K562 (cell line): ENCODE results near the gene PGPEP1. TPM values are rescaled to one million over a fixed set of nuclear protein-coding genes. Genes with fewer than 3 reads are reported as not detected.
A peak's percentile ranks its signal among the peaks of the same experiment; 100 is the strongest.

ENCODE experiments used
- CBX2 ChIP-seq: fragments of 200-600 bp; sonication (generic); IDR thresholded peaks from one replicate; pipeline ENCODE4 v1.6.1; 2012; ENCODE audit warnings: mild to moderate bottlenecking, low read length, inconsistent platforms; ENCODE audit not compliant: insufficient read depth, poor library complexity, severe bottlenecking
- E2F5 ChIP-seq: sonication (generic); formaldehyde crosslinking; IDR thresholded peaks from 2 replicates; pipeline ENCODE4 v1.8.0; 2022; ENCODE audit warnings: mild to moderate bottlenecking, missing genetic modification reagents
- ELF2 ChIP-seq: fragments of 250-450 bp; sonication (Bioruptor Pico); IDR thresholded peaks from 2 replicates; pipeline ENCODE4 v1.5.0; 2021; ENCODE audit warnings: mild to moderate bottlenecking
- ELF4 ChIP-seq: fragments of 450-650 bp; formaldehyde crosslinking; IDR thresholded peaks from 2 replicates; pipeline ENCODE4 v1.4.0; 2022; ENCODE audit warnings: missing genetic modification characterization
- GTF2B ChIP-seq: IDR thresholded peaks from 2 replicates; pipeline ENCODE4 v1.6.1; 2011; ENCODE audit not compliant: insufficient read length; ENCODE audit errors: extremely low read depth
- HIVEP1 ChIP-seq: fragments of 250-450 bp; sonication (Bioruptor Pico); IDR thresholded peaks from 2 replicates; pipeline ENCODE4 v1.4.0; 2020; ENCODE audit warnings: mild to moderate bottlenecking
- KLF6 ChIP-seq: fragments of 250-450 bp; sonication (Bioruptor Pico); IDR thresholded peaks from 2 replicates; pipeline ENCODE4 v1.4.0; 2020; ENCODE audit warnings: mild to moderate bottlenecking, moderate library complexity, borderline replicate concordance
- MXI1 ChIP-seq: IDR thresholded peaks from 2 replicates; pipeline ENCODE4 v1.6.1; 2011; ENCODE audit warnings: low read depth, mild to moderate bottlenecking, improper control_type of control experiment, low read length
- MYBL2 ChIP-seq, 2 experiments: fragments of 450-650 bp in 1 of 2; sonication (generic) in 1 of 2; formaldehyde crosslinking in 1 of 2; IDR thresholded peaks; 2 replicates each; pipeline versions ENCODE4 v1.6.1 to v1.8.1; 2017 to 2022; ENCODE audit warnings: borderline replicate concordance in 1 of 2, inconsistent platforms in 1 of 2, low read depth in 1 of 2, mild to moderate bottlenecking in 1 of 2, missing genetic modification reagents in 1 of 2, moderate library complexity in 1 of 2
- NR2F6 ChIP-seq: fragments of 450-650 bp; formaldehyde crosslinking; IDR thresholded peaks from 2 replicates; pipeline ENCODE4 v1.4.0; 2020; ENCODE audit warnings: mild to moderate bottlenecking
- RAD51 ChIP-seq: fragments of 450-650 bp; IDR thresholded peaks from 2 replicates; pipeline ENCODE4 v1.7.1; 2016; ENCODE audit warnings: low read depth, mild to moderate bottlenecking, borderline replicate concordance
- RBM14 ChIP-seq: fragments of 200-400 bp; formaldehyde crosslinking; IDR thresholded peaks from 2 replicates; pipeline ENCODE4 v1.6.1; 2018; ENCODE audit warnings: low read depth, mild to moderate bottlenecking, low read length, moderate library complexity, borderline replicate concordance; ENCODE audit not compliant: insufficient read depth
- SAFB ChIP-seq: fragments of 200-400 bp; formaldehyde crosslinking; IDR thresholded peaks from 2 replicates; pipeline ENCODE4 v1.6.1; 2017; ENCODE audit warnings: low read depth, low read length, borderline replicate concordance
- SP1 ChIP-seq: sonication (generic); formaldehyde crosslinking; IDR thresholded peaks from 2 replicates; pipeline ENCODE4 v1.8.1; 2022; ENCODE audit warnings: mild to moderate bottlenecking, missing genetic modification reagents
- SREBF1 ChIP-seq: fragments of 150-350 bp; IDR thresholded peaks from 2 replicates; pipeline ENCODE4 v1.6.1; 2014; ENCODE audit warnings: antibody characterized with exemption, low read depth, low read length, borderline replicate concordance
- TAF1 ChIP-seq: IDR thresholded peaks from 2 replicates; pipeline ENCODE4 v1.6.1; 2011; ENCODE audit warnings: mild to moderate bottlenecking, low read length, moderate library complexity; ENCODE audit not compliant: insufficient read depth, control insufficient read depth, severe bottlenecking; ENCODE audit errors: extremely low read depth
- TFE3 ChIP-seq: fragments of 450-650 bp; formaldehyde crosslinking; IDR thresholded peaks from 2 replicates; pipeline ENCODE4 v1.4.0; 2020; ENCODE audit warnings: mild to moderate bottlenecking, mixed read lengths
- ZFP1 ChIP-seq: fragments of 450-650 bp; formaldehyde crosslinking; IDR thresholded peaks from 2 replicates; pipeline ENCODE4 v1.4.0; 2020; ENCODE audit warnings: mild to moderate bottlenecking, mixed read lengths
- ZMIZ1 ChIP-seq, 2 experiments: fragments of 150-350 bp in 1 of 2; IDR thresholded peaks; 2 replicates each; pipeline ENCODE4 v1.6.1; 2012 to 2016; ENCODE audit warnings: low read depth in 2 of 2, low read length in 2 of 2, mild to moderate bottlenecking in 1 of 2, moderate library complexity in 1 of 2
- ZNF274 ChIP-seq: IDR thresholded peaks from 2 replicates; pipeline ENCODE4 v1.6.1; 2011; ENCODE audit warnings: low read depth, mild to moderate bottlenecking, low read length, moderate library complexity, borderline replicate concordance
- polyA plus RNA-seq, 8 experiments: library from polyadenylated mRNA; depleted of rRNA in 4 of 8; stranded (reverse) in 5 of 8; unstranded in 3 of 8; fragments of >200 nt; fragmentation: Nextera tagmentation in 2 of 8; fragmentation: Illumina TruSeq in 1 of 8; extraction: Ambion mirVana in 2 of 8; extraction: Trizol in 1 of 8; gene quantifications; 2 replicates each; pipeline versions ENCODE4 v1.2.1 to v1.2.3, GENCODE V29; 2011 to 2014; ENCODE audit warnings: inconsistent platforms in 1 of 8, missing spikeins in 1 of 8
- total RNA-seq, 7 experiments: library from RNA; depleted of rRNA in 6 of 7; stranded (reverse); fragments of >200 nt in 6 of 7; fragmentation: Illumina TruSeq in 2 of 7; extraction: Trizol in 2 of 7; gene quantifications; 2 replicates each; pipeline versions ENCODE4 v1.2.1 to v1.2.3, GENCODE V29; 2011 to 2021; ENCODE audit warnings: low replicate concordance in 1 of 7

PGPEP1 gene
- total and polyA plus RNA-seq, 9 of the 15 experiments (the other 6 are each of a cell fraction or from before 2014, with no cell fraction given): 10.0 to 69.6 (median 33.5) TPM

- TF ChIP-seq SREBF1: no peak
- TF ChIP-seq E2F5 (CRISPR knock-in tag): no peak
- no peak for TF ChIP-seq SAFB
- TF ChIP-seq ELF4 (CRISPR knock-in tag): peak; percentile 88
- no peak for TF ChIP-seq ZNF274
- TF ChIP-seq MYBL2 (IDR thresholded peaks at IDR 0.05; ENCODE audit: low read depth): no peak
- no peak for TF ChIP-seq MYBL2 (CRISPR knock-in tag; IDR thresholded peaks at IDR 0.05; ENCODE audit: borderline replicate concordance)
- TF ChIP-seq TFE3: no peak
- no peak for TF ChIP-seq GTF2B
- no peak for TF ChIP-seq ZFP1 (CRISPR knock-in tag)
- TF ChIP-seq MXI1: no peak
- no peak for TF ChIP-seq RBM14
- no peak; the same call in 1 of the 2 replicates for TF ChIP-seq HIVEP1 (CRISPR knock-in tag)
- no peak; the same call in 1 of the 2 replicates for TF ChIP-seq SP1 (CRISPR knock-in tag)
- peak; percentile 72; the same call in 1 of the 2 replicates for TF ChIP-seq KLF6 (CRISPR knock-in tag)
- TF ChIP-seq ZMIZ1 (IDR thresholded peaks at IDR 0.05; ENCODE audit: low read depth in 2 of 2, low read length in 2 of 2): no peak
- peak; percentile 19 for TF ChIP-seq TAF1
- no peak for TF ChIP-seq RAD51
- TF ChIP-seq NR2F6 (CRISPR knock-in tag): peak; percentile 3; the same call in 1 of the 2 replicates
- TF ChIP-seq CBX2: no peak
- 0 out of 2 replicates have a peak, but pooled peaks have one; percentile 28 for TF ChIP-seq ELF2 (CRISPR knock-in tag)
Measured at GRCh38 chr19:18364826-18365528, 24.6 kb downstream of the PGPEP1 start (continued).
